ENCODE data around the gene LDLRAD4.

The LDLRAD4 gene

GRCh38 chr18:13401826-13402225 is 183.3 kb downstream of the LDLRAD4 start:
- FAIRE-seq, result no peak
- DNase-seq (ENCODE audit: insufficient read length, low spot score), result no peak
- no peak for TF ChIP-seq PAX5 (IDR thresholded peaks at IDR 0.05; ENCODE audit: insufficient read depth, low read length, severe bottlenecking)
- no peak for TF ChIP-seq POLR2AphosphoS5 (IDR thresholded peaks at IDR 0.05; ENCODE audit: low read depth, low read length)
- no peak for TF ChIP-seq TAF1 (IDR thresholded peaks at IDR 0.05; ENCODE audit: low read depth, low read length)
- TF ChIP-seq POLR2A (IDR thresholded peaks at IDR 0.05; ENCODE audit: low read depth, low read length), result no peak
- TF ChIP-seq POU2F2 (IDR thresholded peaks at IDR 0.05; ENCODE audit: low read depth, low read length), result no peak

- TF ChIP-seq POLR2A (IDR thresholded peaks at IDR 0.05; ENCODE audit: low read depth, low read length), result no peak
- no peak for TF ChIP-seq TAF1 (IDR thresholded peaks at IDR 0.05; ENCODE audit: low read depth, low read length)
- TF ChIP-seq SPI1 (IDR thresholded peaks at IDR 0.05; ENCODE audit: low read depth, low read length), result no peak
- TF ChIP-seq PAX5 (IDR thresholded peaks at IDR 0.05; ENCODE audit: insufficient read depth, low read length, severe bottlenecking), result no peak
- no peak for TF ChIP-seq POU2F2 (IDR thresholded peaks at IDR 0.05; ENCODE audit: low read depth, low read length)
- TF ChIP-seq POLR2AphosphoS5 (IDR thresholded peaks at IDR 0.05; ENCODE audit: low read depth, low read length), result no peak
- no peak for DNase-seq (ENCODE audit: insufficient read length, low spot score)
- FAIRE-seq, result no peak
These were observed 185.4 kb downstream of the LDLRAD4 start for GRCh38 chr18:13403786-13404549.

- FAIRE-seq (no peak), DNase-seq (ENCODE audit: insufficient read length, low spot score) (no peak)
- TF ChIP-seq POLR2A (IDR thresholded peaks at IDR 0.05; ENCODE audit: low read depth, low read length) (no peak), SPI1 (IDR thresholded peaks at IDR 0.05; ENCODE audit: low read depth, low read length) (no peak)
These were observed 186.9 kb downstream of the LDLRAD4 start for GRCh38 chr18:13405305-13406038.

GRCh38 chr18:13406049-13406615 is 187.6 kb downstream of the LDLRAD4 start:
- no peak for DNase-seq (ENCODE audit: insufficient read length, low spot score)
- no peak for FAIRE-seq
- TF ChIP-seq SPI1 (IDR thresholded peaks at IDR 0.05; ENCODE audit: low read depth, low read length) (no peak), POLR2A (IDR thresholded peaks at IDR 0.05; ENCODE audit: low read depth, low read length) (no peak), POU2F2 (IDR thresholded peaks at IDR 0.05; ENCODE audit: low read depth, low read length) (no peak)

- no peak for FAIRE-seq
- TF ChIP-seq POLR2A (IDR thresholded peaks at IDR 0.05; ENCODE audit: low read depth, low read length), result no peak
- no peak for TF ChIP-seq PAX5 (IDR thresholded peaks at IDR 0.05; ENCODE audit: insufficient read depth, low read length, severe bottlenecking)
- TF ChIP-seq POU2F2 (IDR thresholded peaks at IDR 0.05; ENCODE audit: low read depth, low read length), result no peak
- TF ChIP-seq SPI1 (IDR thresholded peaks at IDR 0.05; ENCODE audit: low read depth, low read length), result no peak
- TF ChIP-seq POLR2AphosphoS5 (IDR thresholded peaks at IDR 0.05; ENCODE audit: low read depth, low read length), result no peak
- no peak for TF ChIP-seq TAF1 (IDR thresholded peaks at IDR 0.05; ENCODE audit: low read depth, low read length)
- no peak for DNase-seq (ENCODE audit: insufficient read length, low spot score)
These were observed 188.2 kb downstream of the LDLRAD4 start for GRCh38 chr18:13406736-13407135.

- TF ChIP-seq SPI1 (IDR thresholded peaks at IDR 0.05; ENCODE audit: low read depth, low read length), result no peak
- no peak for TF ChIP-seq POLR2A (IDR thresholded peaks at IDR 0.05; ENCODE audit: low read depth, low read length)
- TF ChIP-seq PAX5 (IDR thresholded peaks at IDR 0.05; ENCODE audit: insufficient read depth, low read length, severe bottlenecking), result no peak
- TF ChIP-seq TAF1 (IDR thresholded peaks at IDR 0.05; ENCODE audit: low read depth, low read length), result no peak
- no peak for TF ChIP-seq POLR2AphosphoS5 (IDR thresholded peaks at IDR 0.05; ENCODE audit: low read depth, low read length)
- no peak for TF ChIP-seq POU2F2 (IDR thresholded peaks at IDR 0.05; ENCODE audit: low read depth, low read length)
- DNase-seq (ENCODE audit: insufficient read length, low spot score), result no peak
- no peak for FAIRE-seq
These were observed 188.9 kb downstream of the LDLRAD4 start for GRCh38 chr18:13407484-13407883.

- no peak for DNase-seq (ENCODE audit: insufficient read length, low spot score)
- FAIRE-seq, result no peak
These were observed 190.5 kb downstream of the LDLRAD4 start for GRCh38 chr18:13409026-13409425.

GRCh38 chr18:13409997-13410396 is 191.4 kb downstream of the LDLRAD4 start:
- no peak for TF ChIP-seq POLR2A (IDR thresholded peaks at IDR 0.05; ENCODE audit: low read depth, low read length)
- TF ChIP-seq POU2F2 (IDR thresholded peaks at IDR 0.05; ENCODE audit: low read depth, low read length), result no peak
- no peak for TF ChIP-seq SPI1 (IDR thresholded peaks at IDR 0.05; ENCODE audit: low read depth, low read length)
- TF ChIP-seq TAF1 (IDR thresholded peaks at IDR 0.05; ENCODE audit: low read depth, low read length), result no peak
- TF ChIP-seq PAX5 (IDR thresholded peaks at IDR 0.05; ENCODE audit: insufficient read depth, low read length, severe bottlenecking), result no peak
- no peak for TF ChIP-seq POLR2AphosphoS5 (IDR thresholded peaks at IDR 0.05; ENCODE audit: low read depth, low read length)
- FAIRE-seq (no peak), DNase-seq (ENCODE audit: insufficient read length, low spot score) (no peak)

More at GRCh38 chr18:13409026-13409425, 190.5 kb downstream of the LDLRAD4 start:
- no peak for TF ChIP-seq POU2F2 (IDR thresholded peaks at IDR 0.05; ENCODE audit: low read depth, low read length)
- TF ChIP-seq POLR2AphosphoS5 (IDR thresholded peaks at IDR 0.05; ENCODE audit: low read depth, low read length), result no peak
- no peak for TF ChIP-seq TAF1 (IDR thresholded peaks at IDR 0.05; ENCODE audit: low read depth, low read length)
- TF ChIP-seq POLR2A (IDR thresholded peaks at IDR 0.05; ENCODE audit: low read depth, low read length), result no peak
- TF ChIP-seq SPI1 (IDR thresholded peaks at IDR 0.05; ENCODE audit: low read depth, low read length), result no peak
- no peak for TF ChIP-seq PAX5 (IDR thresholded peaks at IDR 0.05; ENCODE audit: insufficient read depth, low read length, severe bottlenecking)

- FAIRE-seq, result no peak
- TF ChIP-seq TAF1 (IDR thresholded peaks at IDR 0.05; ENCODE audit: low read depth, low read length) (no peak), POU2F2 (IDR thresholded peaks at IDR 0.05; ENCODE audit: low read depth, low read length) (no peak), PAX5 (IDR thresholded peaks at IDR 0.05; ENCODE audit: insufficient read depth, low read length, severe bottlenecking) (no peak), SPI1 (IDR thresholded peaks at IDR 0.05; ENCODE audit: low read depth, low read length) (no peak), POLR2A (IDR thresholded peaks at IDR 0.05; ENCODE audit: low read depth, low read length) (no peak), POLR2AphosphoS5 (IDR thresholded peaks at IDR 0.05; ENCODE audit: low read depth, low read length) (no peak)
- no peak for DNase-seq (ENCODE audit: insufficient read length, low spot score)
These were observed 191.9 kb downstream of the LDLRAD4 start for GRCh38 chr18:13410471-13410870.

Measured in GM12891 (cell line).